Measurements from ENCODE around the gene TTLL1. TPM values are rescaled to one million over a fixed set of nuclear protein-coding genes. Genes with fewer than 3 reads are reported as not detected.
"Not testable (repeated sequence)": the region's sequence is repeated elsewhere in the genome, so short reads cannot be mapped to it uniquely, and the experiment has no call there.

Gene TTLL1
- total RNA-seq, 4 donors from 2014 or later, result 1.8 to 7.2 (median 3.4) TPM

DNA sequence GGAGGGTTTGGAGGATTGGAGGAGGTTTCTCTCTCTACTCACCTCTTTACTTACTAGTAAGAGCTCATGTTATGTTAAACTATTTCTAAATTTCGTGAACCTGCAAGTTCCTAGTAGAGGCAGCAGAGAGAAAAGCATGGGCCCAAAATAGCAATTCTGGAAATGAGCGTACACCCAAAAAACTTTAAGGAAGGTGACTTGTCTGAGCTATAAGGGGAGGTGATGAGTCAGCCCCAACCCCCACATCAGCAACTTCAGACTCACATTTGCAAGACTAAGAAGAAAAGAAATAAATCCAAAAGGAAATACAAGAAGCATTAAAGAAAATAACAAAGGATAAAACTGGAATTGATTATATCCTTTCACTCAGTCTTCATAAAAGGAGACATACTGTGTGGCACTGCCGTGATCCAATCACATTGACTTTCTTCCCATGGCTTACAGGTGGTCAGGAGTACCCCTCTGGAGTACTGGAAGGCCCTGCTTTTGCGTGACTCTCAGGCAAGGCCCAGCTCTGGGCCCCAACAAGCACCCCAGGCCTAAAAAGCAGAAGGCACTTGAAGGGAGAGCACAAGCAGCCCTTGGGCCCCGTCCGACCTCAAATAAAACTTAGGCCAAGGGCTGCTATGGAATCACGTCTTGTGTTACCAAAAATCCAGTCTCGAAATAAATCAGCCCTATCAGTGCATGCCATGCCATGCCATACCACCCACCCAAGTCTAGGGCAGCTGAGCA is 88.6 kb downstream of the TTLL1 start:
- Histone ChIP-seq H3K9me3 (no peaks in the 10 kb centered on the region), H3K27ac (peak overlapping the region; percentile 5 to 54 (median 51)), H3K36me3 (no peaks in the 10 kb centered on the region), H3K27me3 (no peaks in the 10 kb centered on the region), H3K4me1 (peaks cover 35 to 96% (median 67%) of the 10 kb centered on the region in 3 donors), H3K4me3 (no peak overlapping the region)
- DNase-seq, result no peak
- WGBS, 2 donors, result 45 to 54% methylated on average over 4 to 7 of the region's 8 CpGs
- TF ChIP-seq, protein P1, sequence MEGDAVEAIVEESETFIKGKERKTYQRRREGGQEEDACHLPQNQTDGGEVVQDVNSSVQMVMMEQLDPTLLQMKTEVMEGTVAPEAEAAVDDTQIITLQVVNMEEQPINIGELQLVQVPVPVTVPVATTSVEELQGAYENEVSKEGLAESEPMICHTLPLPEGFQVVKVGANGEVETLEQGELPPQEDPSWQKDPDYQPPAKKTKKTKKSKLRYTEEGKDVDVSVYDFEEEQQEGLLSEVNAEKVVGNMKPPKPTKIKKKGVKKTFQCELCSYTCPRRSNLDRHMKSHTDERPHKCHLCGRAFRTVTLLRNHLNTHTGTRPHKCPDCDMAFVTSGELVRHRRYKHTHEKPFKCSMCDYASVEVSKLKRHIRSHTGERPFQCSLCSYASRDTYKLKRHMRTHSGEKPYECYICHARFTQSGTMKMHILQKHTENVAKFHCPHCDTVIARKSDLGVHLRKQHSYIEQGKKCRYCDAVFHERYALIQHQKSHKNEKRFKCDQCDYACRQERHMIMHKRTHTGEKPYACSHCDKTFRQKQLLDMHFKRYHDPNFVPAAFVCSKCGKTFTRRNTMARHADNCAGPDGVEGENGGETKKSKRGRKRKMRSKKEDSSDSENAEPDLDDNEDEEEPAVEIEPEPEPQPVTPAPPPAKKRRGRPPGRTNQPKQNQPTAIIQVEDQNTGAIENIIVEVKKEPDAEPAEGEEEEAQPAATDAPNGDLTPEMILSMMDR (IDR thresholded peaks at IDR 0.05), result no peak
- TF ChIP-seq POLR2A (IDR thresholded peaks at IDR 0.05), result no peak
- intact Hi-C loops (cut with DNase I), result no loop called here

DNA sequence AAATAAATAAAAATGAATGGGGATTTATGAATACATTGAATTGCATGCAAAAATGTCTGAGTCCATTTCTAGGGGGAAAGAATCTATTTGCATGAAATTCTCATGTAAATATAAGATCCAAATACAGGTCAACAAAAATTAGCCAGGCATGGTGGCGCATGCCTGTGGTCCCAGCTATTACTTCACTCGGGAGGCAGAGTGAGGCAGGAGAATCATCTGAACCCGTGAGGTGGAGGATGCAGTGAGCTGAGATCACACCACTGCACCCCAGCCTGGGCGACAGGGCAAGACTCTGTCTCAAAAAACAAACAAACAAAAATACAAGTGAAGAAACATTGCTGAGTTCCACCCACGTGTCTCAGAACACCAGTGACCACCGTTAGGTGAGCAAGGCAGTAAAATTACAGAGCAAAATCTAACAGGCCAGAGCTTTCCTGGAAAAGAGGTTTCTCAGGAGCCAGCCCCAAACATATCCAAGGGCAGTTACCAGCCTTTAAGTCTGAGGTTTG is 91.6 kb downstream of the TTLL1 start:
- Histone ChIP-seq H3K27ac (peak overlapping the region in 3 of 4 donors; percentile 15 to 93 (median 92)), H3K4me1 (peaks cover 63 to 96% (median 79%) of the 10 kb centered on the region in 3 donors)
- intact Hi-C loops (cut with DNase I), result no loop called here

DNA sequence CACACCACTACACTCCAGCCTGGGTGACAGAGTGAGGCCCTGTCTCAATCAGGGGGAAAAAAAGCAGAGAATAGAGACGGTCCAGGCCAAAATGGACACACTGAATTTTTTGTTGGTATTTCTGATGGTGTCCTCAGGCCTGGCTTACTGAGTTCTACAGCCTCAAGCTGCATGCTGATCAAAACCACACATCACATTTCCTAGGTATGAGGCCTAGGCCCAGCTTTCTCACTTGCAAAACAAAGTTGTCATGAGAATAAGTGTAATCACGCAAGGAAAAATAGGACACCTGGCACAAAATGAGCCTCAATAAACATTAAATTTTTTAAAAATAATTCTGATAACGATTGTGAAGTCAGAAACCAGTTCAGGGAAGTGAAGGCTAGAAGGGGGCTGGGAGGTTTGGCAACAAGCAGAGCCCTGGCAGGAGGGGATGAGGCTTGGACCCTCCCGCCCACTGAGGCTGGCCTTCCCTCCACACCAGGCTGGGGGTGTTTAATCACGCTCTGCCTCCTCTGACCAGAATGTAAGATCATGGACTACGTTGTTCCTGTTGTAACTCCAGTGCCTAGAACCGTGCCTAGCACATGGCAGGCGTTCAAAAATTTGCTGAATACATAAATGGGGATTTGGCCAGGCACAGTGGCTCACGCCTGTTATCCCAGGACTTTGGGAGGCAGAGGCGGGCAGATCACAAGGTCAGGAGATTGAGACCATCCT is 92.4 kb downstream of the TTLL1 start:
- WGBS, 2 donors, result 41 to 55% methylated on average over 10 of the region's 10 CpGs
- Histone ChIP-seq H3K4me3 (no peak overlapping the region), H3K9me3 (no peaks in the 10 kb centered on the region), H3K27ac (peak overlapping the region; percentile 90 to 94 (median 92)), H3K4me1 (peaks cover 59 to 92% (median 73%) of the 10 kb centered on the region in 3 donors), H3K27me3 (no peaks in the 10 kb centered on the region), H3K36me3 (no peaks in the 10 kb centered on the region)
- TF ChIP-seq, protein P1 (IDR thresholded peaks at IDR 0.05), result no peak
- no peak for TF ChIP-seq POLR2A (IDR thresholded peaks at IDR 0.05)
- no peak for DNase-seq
- intact Hi-C loops (cut with DNase I), result no loop called here

More for the DNA sequence above, 91.6 kb downstream of the TTLL1 start:
- Histone ChIP-seq H3K9me3 (no peaks in the 10 kb centered on the region), H3K27me3 (no peaks in the 10 kb centered on the region), H3K4me3 (no peak overlapping the region), H3K36me3 (no peaks in the 10 kb centered on the region)
- DNase-seq, result no peak
- no peak for TF ChIP-seq POLR2A (IDR thresholded peaks at IDR 0.05)
- 52 to 56% methylated on average over 6 of the region's 6 CpGs for WGBS, 2 donors

DNA sequence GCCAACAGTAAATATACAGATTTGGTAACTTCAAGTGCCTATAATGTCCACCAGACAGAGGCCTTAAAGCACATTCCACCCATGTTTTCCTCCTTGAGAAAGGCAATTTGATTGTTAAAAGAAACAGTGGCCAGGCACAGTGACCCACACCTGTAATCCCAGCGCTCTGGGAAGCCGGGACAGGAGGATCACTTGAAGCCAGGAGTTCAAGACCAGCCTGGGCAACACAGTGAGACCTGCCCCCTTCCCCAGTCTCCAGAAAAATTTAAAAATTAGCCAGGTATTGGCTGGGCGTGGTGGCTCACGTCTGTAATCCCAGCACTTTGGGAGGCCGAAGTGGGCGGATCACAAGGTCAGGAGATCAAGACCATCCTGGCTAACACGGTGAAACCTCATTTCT is 93.5 kb downstream of the TTLL1 start:
- WGBS, 2 donors, result 58 to 61% methylated on average over 4 to 7 of the region's 7 CpGs
- H3K4me1 ChIP-seq, result peaks cover 57 to 92% (median 69%) of the 10 kb centered on the region in 3 donors
- not testable (repeated sequence) for H3K9me3 ChIP-seq

DNA sequence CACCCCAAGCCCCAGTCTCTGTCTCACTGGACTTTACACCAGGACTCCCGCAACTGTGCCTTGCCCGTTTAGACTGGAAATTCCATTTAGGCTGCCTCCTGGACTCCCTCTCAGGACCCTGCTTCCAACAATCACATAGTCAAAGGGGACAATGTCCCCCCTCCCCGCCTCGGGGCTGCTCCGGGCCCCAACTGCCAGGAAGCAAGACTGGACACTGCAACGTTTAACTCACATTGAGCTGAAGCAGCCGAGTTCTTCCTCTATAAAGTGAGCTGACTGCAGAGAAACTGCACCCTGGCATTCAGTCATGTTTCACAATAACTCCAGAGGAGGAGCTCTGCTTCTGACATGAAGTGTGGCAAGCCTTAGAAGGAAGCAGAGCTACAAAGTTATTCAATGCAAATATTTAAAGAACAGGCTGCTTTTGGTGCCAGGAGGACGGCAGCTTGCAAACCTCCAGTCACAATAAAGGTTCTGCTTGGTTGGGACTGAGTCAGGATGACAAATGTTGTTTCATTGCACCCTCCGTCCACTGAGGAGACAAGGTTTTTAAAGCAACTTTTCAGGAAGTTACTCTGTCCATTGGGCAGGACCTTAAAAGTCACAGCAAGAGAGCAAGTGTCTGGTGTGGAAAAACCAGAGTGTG is 94.2 kb downstream of the TTLL1 start:
- Histone ChIP-seq H3K4me3 (peak overlapping the region in 3 of 4 donors; percentile 29 to 61 (median 34)), H3K4me1 (peaks cover 59 to 92% (median 72%) of the 10 kb centered on the region in 3 donors), H3K36me3 (no peaks in the 10 kb centered on the region), H3K27me3 (no peaks in the 10 kb centered on the region), H3K27ac (peak overlapping the region; percentile 90 to 94 (median 92)), H3K9me3 (no peaks in the 10 kb centered on the region)
- intact Hi-C loops (cut with DNase I), result no loop called here
- DNase-seq, result no peak
- WGBS, 2 donors, result 17 to 20% methylated on average over 5 to 7 of the region's 9 CpGs
- TF ChIP-seq POLR2A (IDR thresholded peaks at IDR 0.05), result peak in 2 of 4 donors; percentile 58 to 65
- TF ChIP-seq, protein P1 (IDR thresholded peaks at IDR 0.05), result no peak

More for the DNA sequence above, 93.5 kb downstream of the TTLL1 start:
- H3K4me3 ChIP-seq; DNase-seq; H3K36me3 ChIP-seq; intact Hi-C loops (cut with DNase I); H3K27me3 ChIP-seq: not testable (repeated sequence)
- peak overlapping the region; percentile 90 to 94 (median 92) for H3K27ac ChIP-seq

All from esophagus squamous epithelium (tissue), 5 donors.